SH-SY5Y (cell line): Measurements from ENCODE around the gene EFCAB11.

Experiments
- GATA2 ChIP-seq: IDR thresholded peaks from 2 replicates; pipeline ENCODE4 v1.6.1; 2011; ENCODE audit warnings: mild to moderate bottlenecking, low read depth, low read length
- GATA3 ChIP-seq: IDR thresholded peaks from 2 replicates; pipeline ENCODE4 v1.6.1; 2011; ENCODE audit warnings: low read depth, mild to moderate bottlenecking, low read length, moderate library complexity

DNA sequence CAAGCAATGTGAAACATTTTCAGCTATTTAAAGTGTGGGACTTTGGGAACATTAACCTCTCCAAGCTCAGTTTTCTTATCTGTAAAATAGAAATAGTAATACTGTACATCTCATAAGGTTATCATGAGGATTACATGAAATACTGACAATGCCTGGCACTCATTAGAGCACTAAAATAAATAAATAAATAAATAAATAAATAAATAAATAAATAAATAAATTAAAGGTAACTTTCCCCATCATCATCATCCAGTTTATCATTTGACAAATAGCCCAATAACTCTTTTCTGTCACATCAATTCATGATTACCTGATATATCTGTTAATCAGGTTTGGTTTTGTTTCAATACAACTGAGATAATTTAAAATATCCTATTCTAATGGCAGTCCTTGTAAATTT, 48.5 kb downstream of the EFCAB11 start:
- TF ChIP-seq GATA2 (no peak), GATA3 (no peak)
